DND-41 (cell line): ENCODE data around the gene CACNA2D3.

Source experiments
- ATAC-seq: fragments of 200-7000 bp; cut with Tn5 transposase; 3 replicates; pipeline ENCODE4 v1.9.1; 2021; ENCODE audit warnings: low read depth; ENCODE audit not compliant: insufficient read depth
- DNase-seq: peaks from one replicate; pipeline ENCODE4 v3.0.0-alpha.2; 2020
- H2AFZ ChIP-seq: 2 replicates; pipeline ENCODE4 v1.6.0; 2012; ENCODE audit warnings: low read depth, low read length
- H3K27ac ChIP-seq: 2 replicates; pipeline ENCODE4 v1.5.1; 2012; ENCODE audit warnings: low read length, inconsistent platforms
- H3K27me3 ChIP-seq: fragments of 200-600 bp; sonication (generic); 2 replicates; pipeline ENCODE4 v1.6.0; 2012; ENCODE audit warnings: low read length, mild to moderate bottlenecking, inconsistent platforms; ENCODE audit not compliant: insufficient read depth, poor library complexity
- H3K36me3 ChIP-seq: 2 replicates; pipeline ENCODE4 v1.5.1; 2012; ENCODE audit warnings: low read length, inconsistent platforms; ENCODE audit not compliant: insufficient read depth
- H3K4me1 ChIP-seq: 2 replicates; pipeline ENCODE4 v1.5.1; 2012; ENCODE audit warnings: mild to moderate bottlenecking, low read length; ENCODE audit not compliant: insufficient read depth
- H3K4me2 ChIP-seq: 2 replicates; pipeline ENCODE4 v1.6.0; 2012; ENCODE audit warnings: mild to moderate bottlenecking, moderate library complexity, low read length, inconsistent platforms; ENCODE audit not compliant: insufficient read depth
- H3K4me3 ChIP-seq, 2 experiments: fragments of 200-600 bp in 1 of 2; shearing (Covaris generic) in 1 of 2; 2 replicates each; pipeline ENCODE4 v1.5.1; 2012 to 2016; ENCODE audit warnings: inconsistent platforms in 2 of 2, low read length in 2 of 2, mild to moderate bottlenecking in 2 of 2, low read depth in 1 of 2, moderate library complexity in 1 of 2
- H3K79me2 ChIP-seq: 2 replicates; pipeline ENCODE4 v1.6.0; 2012; ENCODE audit warnings: low read length, inconsistent platforms; ENCODE audit not compliant: insufficient read depth
- H3K9ac ChIP-seq: 2 replicates; pipeline ENCODE4 v1.6.0; 2012; ENCODE audit warnings: low read depth, mild to moderate bottlenecking, inconsistent platforms, low read length, moderate library complexity
- H3K9me3 ChIP-seq: 2 replicates; pipeline ENCODE4 v1.5.1; 2012; ENCODE audit warnings: low read length, moderate library complexity, mild to moderate bottlenecking, inconsistent platforms; ENCODE audit not compliant: insufficient read depth, severe bottlenecking
- H4K20me1 ChIP-seq: 2 replicates; pipeline ENCODE4 v1.6.0; 2012; ENCODE audit warnings: low read length; ENCODE audit not compliant: insufficient read depth
- EZH2 ChIP-seq: IDR thresholded peaks from 3 replicates; pipeline ENCODE4 v1.6.1; 2012; ENCODE audit warnings: borderline replicate concordance, low read depth, mild to moderate bottlenecking, moderate library complexity, low read length, inconsistent platforms; ENCODE audit not compliant: severe bottlenecking
- TF ChIP-seq, protein P1 (sequence below): IDR thresholded peaks from 2 replicates; pipeline ENCODE4 v1.5.1; 2012; ENCODE audit warnings: borderline replicate concordance, low read length, moderate library complexity, mild to moderate bottlenecking; ENCODE audit not compliant: poor library complexity, severe bottlenecking; ENCODE audit errors: extremely low read depth

The CACNA2D3 gene

GRCh38 chr3:54874816-54875556, 752.6 kb downstream of the CACNA2D3 start:
- no peaks in the 10 kb centered on the region for H3K27me3 ChIP-seq
- H3K9ac ChIP-seq: no peak overlapping the region
- H3K4me3 ChIP-seq: no peak overlapping the region
- H3K9me3 ChIP-seq: no peaks in the 10 kb centered on the region
- no peaks in the 10 kb centered on the region for H3K4me1 ChIP-seq
- ATAC-seq (no peak), DNase-seq (no peak)
- H3K27ac ChIP-seq: no peak overlapping the region
- H3K36me3 ChIP-seq: no peaks in the 10 kb centered on the region
- no peaks in the 10 kb centered on the region for H3K79me2 ChIP-seq
- H3K4me2 ChIP-seq: no peak overlapping the region
- TF ChIP-seq EZH2: no peak
- TF ChIP-seq, protein P1, sequence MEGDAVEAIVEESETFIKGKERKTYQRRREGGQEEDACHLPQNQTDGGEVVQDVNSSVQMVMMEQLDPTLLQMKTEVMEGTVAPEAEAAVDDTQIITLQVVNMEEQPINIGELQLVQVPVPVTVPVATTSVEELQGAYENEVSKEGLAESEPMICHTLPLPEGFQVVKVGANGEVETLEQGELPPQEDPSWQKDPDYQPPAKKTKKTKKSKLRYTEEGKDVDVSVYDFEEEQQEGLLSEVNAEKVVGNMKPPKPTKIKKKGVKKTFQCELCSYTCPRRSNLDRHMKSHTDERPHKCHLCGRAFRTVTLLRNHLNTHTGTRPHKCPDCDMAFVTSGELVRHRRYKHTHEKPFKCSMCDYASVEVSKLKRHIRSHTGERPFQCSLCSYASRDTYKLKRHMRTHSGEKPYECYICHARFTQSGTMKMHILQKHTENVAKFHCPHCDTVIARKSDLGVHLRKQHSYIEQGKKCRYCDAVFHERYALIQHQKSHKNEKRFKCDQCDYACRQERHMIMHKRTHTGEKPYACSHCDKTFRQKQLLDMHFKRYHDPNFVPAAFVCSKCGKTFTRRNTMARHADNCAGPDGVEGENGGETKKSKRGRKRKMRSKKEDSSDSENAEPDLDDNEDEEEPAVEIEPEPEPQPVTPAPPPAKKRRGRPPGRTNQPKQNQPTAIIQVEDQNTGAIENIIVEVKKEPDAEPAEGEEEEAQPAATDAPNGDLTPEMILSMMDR: no peak
- no peak overlapping the region for H2AFZ ChIP-seq
- no peaks in the 10 kb centered on the region for H4K20me1 ChIP-seq

DNA sequence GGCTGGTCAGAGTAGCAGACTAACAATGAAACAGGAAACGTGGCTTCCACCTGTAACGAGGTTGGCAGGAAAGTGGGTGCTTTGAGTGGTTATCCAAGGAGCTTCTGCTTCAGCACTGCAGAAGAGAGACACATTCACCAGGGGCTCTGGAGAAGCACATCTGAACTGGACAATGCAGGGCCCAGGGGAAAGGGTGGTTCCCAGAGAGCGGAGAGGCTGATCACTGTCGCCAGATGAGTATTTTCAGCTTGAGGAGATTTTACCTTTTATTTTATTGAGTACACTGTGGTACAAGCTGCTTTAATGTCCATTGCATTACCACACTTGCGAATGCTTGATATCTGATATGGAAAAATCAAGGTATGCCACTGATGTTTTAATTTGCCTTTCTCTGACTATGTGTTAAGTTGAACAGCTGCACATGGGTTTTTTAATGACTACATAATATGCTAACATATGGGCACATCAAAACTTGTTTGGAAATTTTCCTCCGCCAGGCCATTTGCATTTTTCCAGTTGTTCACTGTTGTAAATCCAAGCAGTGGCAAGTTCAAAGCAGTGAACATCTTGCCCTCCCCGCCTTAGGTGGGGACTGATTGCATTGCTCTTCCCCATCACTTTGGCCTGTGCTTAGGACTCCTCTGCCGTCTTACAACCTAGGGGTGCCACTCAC, 753.4 kb downstream of the CACNA2D3 start:
- no peak overlapping the region for H3K4me3 ChIP-seq
- no peak for ATAC-seq
- no peak overlapping the region for H3K27ac ChIP-seq
- H3K9me3 ChIP-seq: no peaks in the 10 kb centered on the region
- H4K20me1 ChIP-seq: no peaks in the 10 kb centered on the region
- no peak for DNase-seq
- no peak overlapping the region for H2AFZ ChIP-seq
- H3K36me3 ChIP-seq: no peaks in the 10 kb centered on the region
- H3K27me3 ChIP-seq: no peaks in the 10 kb centered on the region
- TF ChIP-seq EZH2: no peak
- TF ChIP-seq, protein P1: no peak
- no peaks in the 10 kb centered on the region for H3K79me2 ChIP-seq
- no peak overlapping the region for H3K9ac ChIP-seq
- H3K4me2 ChIP-seq: no peak overlapping the region
- H3K4me1 ChIP-seq: no peaks in the 10 kb centered on the region

GRCh38 chr3:54876694-54877093, 754.3 kb downstream of the CACNA2D3 start:
- Histone ChIP-seq H3K36me3 (no peaks in the 10 kb centered on the region), H4K20me1 (no peaks in the 10 kb centered on the region), H3K4me3 (no peak overlapping the region), H3K27me3 (no peaks in the 10 kb centered on the region), H3K4me2 (no peak overlapping the region), H3K79me2 (no peaks in the 10 kb centered on the region), H3K27ac (no peak overlapping the region), H3K9ac (no peak overlapping the region), H3K4me1 (no peaks in the 10 kb centered on the region), H2AFZ (no peak overlapping the region), H3K9me3 (no peaks in the 10 kb centered on the region)
- ATAC-seq: no peak
- no peak for DNase-seq
- TF ChIP-seq, protein P1: no peak
- no peak for TF ChIP-seq EZH2
